SW 1271 (cell line): Measurements from ENCODE around the gene ADIPOQ.
"Not testable (repeated sequence)": the region's sequence is repeated elsewhere in the genome, so short reads cannot be mapped to it uniquely, and the experiment has no call there.

Experiments used
- DNase-seq, 2 experiments: peaks; one replicate each; lab custom pipeline; 2025; lab: John Stamatoyannopoulos, UW

ADIPOQ gene

GRCh38 chr3:186902154-186902553 lies 59.6 kb downstream of the ADIPOQ start:
- DNase-seq = no peak

GRCh38 chr3:186902713-186903112 lies 60.2 kb downstream of the ADIPOQ start:
- DNase-seq = no peak

- DNase-seq = not testable (repeated sequence)
These were observed 61.2 kb downstream of the ADIPOQ start for GRCh38 chr3:186903676-186904075.

- not testable (repeated sequence) for DNase-seq
These were observed 64.6 kb downstream of the ADIPOQ start for GRCh38 chr3:186907075-186907474.
